ENCODE measurements around the gene ADAM10.

DNA sequence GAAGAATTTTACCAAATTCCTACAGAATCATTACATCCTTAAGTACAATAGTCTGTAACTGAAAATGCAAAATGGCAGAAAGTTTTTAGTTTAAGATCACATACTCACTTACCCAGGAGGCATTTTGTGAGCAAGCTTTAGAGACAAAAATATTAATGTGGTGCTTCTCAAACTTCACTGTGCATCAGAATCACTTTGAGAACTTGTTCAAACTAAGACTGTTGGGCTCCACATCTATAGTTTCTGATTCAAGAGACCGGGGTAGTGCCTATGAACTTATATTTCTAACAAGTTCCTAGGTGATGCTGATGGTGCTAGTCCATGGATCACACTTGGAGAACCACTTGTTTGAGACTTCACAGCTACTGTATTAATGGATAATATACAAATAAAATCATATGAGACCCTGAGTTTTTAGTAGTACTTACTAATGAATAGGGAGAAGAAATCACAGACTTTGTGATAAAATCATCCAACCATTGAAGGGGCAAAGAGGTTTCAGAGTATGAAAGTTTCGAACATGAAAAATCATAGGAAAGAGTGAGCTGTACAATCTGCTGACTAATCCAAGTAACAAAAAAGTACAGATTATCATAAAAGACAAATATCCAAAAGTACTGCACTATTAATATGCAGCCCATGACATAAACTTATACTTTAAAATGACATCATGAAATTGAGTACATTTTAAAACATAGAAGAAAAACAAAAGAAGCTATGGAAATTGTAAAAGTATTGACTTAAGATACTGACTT, 110.3 kb downstream of the ADAM10 start:
- TF ChIP-seq CREB1 (CRISPR knock-in tag; IDR thresholded peaks at IDR 0.05) (no peak), FOXK1 (CRISPR knock-in tag; IDR thresholded peaks at IDR 0.05) (no peak), ZSCAN18 (CRISPR knock-in tag; IDR thresholded peaks at IDR 0.05) (no peak), TEAD4 (CRISPR knock-in tag; IDR thresholded peaks at IDR 0.05) (no peak), MYBL2 (CRISPR knock-in tag; IDR thresholded peaks at IDR 0.05) (no peak), NFYB (CRISPR knock-in tag; conservative IDR thresholded peaks at IDR 0.05; ENCODE audit: low read depth) (no peak), ZBTB43 (CRISPR knock-in tag; IDR thresholded peaks at IDR 0.05) (no peak), SP1 (CRISPR knock-in tag; conservative IDR thresholded peaks at IDR 0.05) (no peak), NR2C2 (CRISPR knock-in tag; IDR thresholded peaks at IDR 0.05) (no peak), ZNF121 (CRISPR knock-in tag; IDR thresholded peaks at IDR 0.05) (no peak), ZNF263 (CRISPR knock-in tag; IDR thresholded peaks at IDR 0.05; ENCODE audit: low read depth) (no peak), ZNF416 (CRISPR knock-in tag; IDR thresholded peaks at IDR 0.05) (no peak)
- TF ChIP-seq, protein P1, sequence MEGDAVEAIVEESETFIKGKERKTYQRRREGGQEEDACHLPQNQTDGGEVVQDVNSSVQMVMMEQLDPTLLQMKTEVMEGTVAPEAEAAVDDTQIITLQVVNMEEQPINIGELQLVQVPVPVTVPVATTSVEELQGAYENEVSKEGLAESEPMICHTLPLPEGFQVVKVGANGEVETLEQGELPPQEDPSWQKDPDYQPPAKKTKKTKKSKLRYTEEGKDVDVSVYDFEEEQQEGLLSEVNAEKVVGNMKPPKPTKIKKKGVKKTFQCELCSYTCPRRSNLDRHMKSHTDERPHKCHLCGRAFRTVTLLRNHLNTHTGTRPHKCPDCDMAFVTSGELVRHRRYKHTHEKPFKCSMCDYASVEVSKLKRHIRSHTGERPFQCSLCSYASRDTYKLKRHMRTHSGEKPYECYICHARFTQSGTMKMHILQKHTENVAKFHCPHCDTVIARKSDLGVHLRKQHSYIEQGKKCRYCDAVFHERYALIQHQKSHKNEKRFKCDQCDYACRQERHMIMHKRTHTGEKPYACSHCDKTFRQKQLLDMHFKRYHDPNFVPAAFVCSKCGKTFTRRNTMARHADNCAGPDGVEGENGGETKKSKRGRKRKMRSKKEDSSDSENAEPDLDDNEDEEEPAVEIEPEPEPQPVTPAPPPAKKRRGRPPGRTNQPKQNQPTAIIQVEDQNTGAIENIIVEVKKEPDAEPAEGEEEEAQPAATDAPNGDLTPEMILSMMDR (IDR thresholded peaks at IDR 0.05): no peak
- TF ChIP-seq, protein P2, sequence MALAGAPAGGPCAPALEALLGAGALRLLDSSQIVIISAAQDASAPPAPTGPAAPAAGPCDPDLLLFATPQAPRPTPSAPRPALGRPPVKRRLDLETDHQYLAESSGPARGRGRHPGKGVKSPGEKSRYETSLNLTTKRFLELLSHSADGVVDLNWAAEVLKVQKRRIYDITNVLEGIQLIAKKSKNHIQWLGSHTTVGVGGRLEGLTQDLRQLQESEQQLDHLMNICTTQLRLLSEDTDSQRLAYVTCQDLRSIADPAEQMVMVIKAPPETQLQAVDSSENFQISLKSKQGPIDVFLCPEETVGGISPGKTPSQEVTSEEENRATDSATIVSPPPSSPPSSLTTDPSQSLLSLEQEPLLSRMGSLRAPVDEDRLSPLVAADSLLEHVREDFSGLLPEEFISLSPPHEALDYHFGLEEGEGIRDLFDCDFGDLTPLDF (CRISPR knock-in tag; IDR thresholded peaks at IDR 0.05): no peak
